Spleen (tissue), 11 donors: Measurements from ENCODE around the gene KLHDC8A. TPM values are rescaled to one million over a fixed set of nuclear protein-coding genes. Genes with fewer than 3 reads are reported as not detected.
"Not testable (repeated sequence)": the region's sequence is repeated elsewhere in the genome, so short reads cannot be mapped to it uniquely, and the experiment has no call there.

Source experiments
- DNase-seq: peaks from one replicate; pipeline ENCODE4 v3.0.0-alpha.2; 2020
- H3K27ac ChIP-seq, 8 donors: fragments of 200-600 bp; sonication (generic) in 7 of 8; 1 replicate in 4 of 8; 2 replicates in 4 of 8; pipeline versions ENCODE4 v1.5.0 to v1.8.0; 2016 to 2021; ENCODE audit warnings: inconsistent platforms in 4 of 8, mild to moderate bottlenecking in 4 of 8, moderate library complexity in 1 of 8
- H3K27me3 ChIP-seq, 7 donors: fragments of 200-600 bp; sonication (generic) in 6 of 7; replicated peaks in 1 of 7; 1 replicate in 4 of 7; 2 replicates in 3 of 7; pipeline versions ENCODE4 v1.5.0 to v1.8.0; 2016 to 2021; ENCODE audit warnings: inconsistent platforms in 3 of 7, mild to moderate bottlenecking in 1 of 7
- H3K36me3 ChIP-seq, 6 donors: fragments of 200-600 bp; sonication (generic) in 5 of 6; 1 replicate in 4 of 6; 2 replicates in 2 of 6; pipeline versions ENCODE4 v1.5.0 to v1.8.0; 2016 to 2021; ENCODE audit warnings: inconsistent platforms in 2 of 6
- H3K4me1 ChIP-seq, 6 donors: fragments of 200-600 bp; sonication (generic) in 5 of 6; 1 replicate in 3 of 6; 2 replicates in 3 of 6; pipeline versions ENCODE4 v1.5.0 to v1.8.0; 2016 to 2021; ENCODE audit warnings: inconsistent platforms in 3 of 6
- H3K4me3 ChIP-seq, 8 donors: fragments of 200-600 bp; sonication (generic) in 7 of 8; 1 replicate in 4 of 8; 2 replicates in 4 of 8; pipeline versions ENCODE4 v1.5.0 to v1.8.0; 2016 to 2021; ENCODE audit warnings: inconsistent platforms in 4 of 8, mild to moderate bottlenecking in 4 of 8, moderate library complexity in 2 of 8
- H3K9me3 ChIP-seq, 8 donors: fragments of 200-600 bp; sonication (generic) in 7 of 8; 1 replicate in 4 of 8; 2 replicates in 4 of 8; pipeline versions ENCODE4 v1.5.0 to v1.8.0; 2016 to 2021; ENCODE audit warnings: inconsistent platforms in 4 of 8
- POLR2A ChIP-seq, 3 donors: fragments of 450-650 bp; IDR thresholded peaks; one replicate each; pipeline ENCODE4 v1.5.1; 2017; ENCODE audit warnings: antibody characterized with exemption in 3 of 3, mild to moderate bottlenecking in 1 of 3
- POLR2AphosphoS5 ChIP-seq, 3 donors: sonication (generic); formaldehyde crosslinking; IDR thresholded peaks; one replicate each; pipeline ENCODE4 v1.5.1; 2017; ENCODE audit warnings: antibody characterized with exemption in 3 of 3
- WGBS, 5 donors: extraction: QIAGEN DNeasy Blood & Tissue Kit in 3 of 5; methylation state at CpG; one replicate each; pipeline versions ENCODE4 v1.1.5 to v1.1.7; 2013 to 2018; 5-methylcytosine and 5-hydroxymethylcytosine counted together
- intact Hi-C: fragments of 100-400 bp; cut with DNase I; formaldehyde crosslinking; loops from one replicate; pipeline ENCODE4 v1.15.0; 2023; ENCODE audit warnings: low total_unique reads
- polyA plus RNA-seq, 3 donors: library from polyadenylated mRNA; stranded (reverse); fragments of 200-250 nt; gene quantifications; one replicate each; pipeline ENCODE4 v1.2.1, GENCODE V29; 2013
- total RNA-seq, 7 donors: library from RNA; depleted of rRNA in 3 of 7; stranded (reverse); fragments of >200 nt in 3 of 7; fragmentation: NEBNext Ultra II Directional in 4 of 7; extraction: Animal tissue kit (Norgen Biotek cat#: 25700) in 4 of 7; gene quantifications; one replicate each; pipeline versions ENCODE4 v1.1.0 to v1.2.1, GENCODE V29; 2016 to 2021
- TF ChIP-seq, protein P1 (sequence below), 11 experiments: fragments of 200-600 bp in 7 of 11; fragments of 450-650 bp in 4 of 11; sonication (generic) in 4 of 11; IDR thresholded peaks in 8 of 11; conservative IDR thresholded peaks in 3 of 11; 1 replicate in 7 of 11; 2 replicates in 4 of 11; pipeline versions ENCODE4 v1.4.0 to v1.8.0; 2016 to 2021; ENCODE audit warnings: antibody characterized with exemption in 11 of 11, inconsistent platforms in 4 of 11, mild to moderate bottlenecking in 1 of 11
- donor health status: healthy with polysubstance abuse.
- donor health status: DM: no; HTN: no; CAD: no; lungs with moderate emphysema.
- donor health status: DM: no; HTN: no; CAD: no.
- donor health status: Bipolar disorder and iron deficiency.
- donor health status: healthy.
- donor health status: DM: no; HTN: no; CAD: no.
- donor health status: DM: yes; HTN: yes; CAD: no.

The KLHDC8A gene
- total and polyA plus RNA-seq, 10 donors: 0.17 to 2.8 (median 0.48) TPM; not detected in 3

DNA sequence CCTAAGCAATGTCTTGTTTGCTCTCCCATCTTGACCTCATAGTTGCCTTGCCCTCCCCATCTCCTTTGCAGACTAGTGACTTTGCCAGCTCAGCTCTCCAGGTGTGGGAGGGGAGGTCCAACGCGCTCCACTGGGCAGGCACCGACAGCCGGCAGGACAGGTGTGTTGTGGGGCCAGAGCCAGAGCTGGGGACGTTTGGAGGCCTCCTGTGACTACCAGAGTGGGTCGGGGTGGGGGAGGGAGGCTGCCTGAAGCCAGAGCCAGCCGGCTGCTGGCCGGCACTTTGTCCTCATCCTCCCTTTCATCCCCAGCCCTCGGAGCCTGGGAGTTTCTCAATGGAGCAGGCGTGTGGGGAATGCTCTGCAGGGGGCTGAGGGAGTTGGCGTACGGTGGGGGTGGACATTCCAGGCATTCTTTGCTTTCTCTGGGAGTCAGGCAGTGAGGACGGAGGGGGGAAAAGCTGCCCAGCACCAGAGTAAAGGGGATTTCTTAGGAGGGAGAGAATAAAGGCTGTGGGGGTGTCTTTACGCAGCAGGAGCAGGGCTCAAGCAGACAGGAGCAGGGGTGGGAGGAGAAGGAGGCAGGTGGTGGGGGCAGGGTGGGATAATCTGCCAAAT, 55.4 kb downstream of the KLHDC8A start:
- TF ChIP-seq POLR2A (IDR thresholded peaks at IDR 0.05): no peak
- peak; percentile 55 to 73 (median 64) for TF ChIP-seq POLR2AphosphoS5 (IDR thresholded peaks at IDR 0.05)
- WGBS, 5 donors: 65 to 79% (median 71%) methylated on average over 11 to 14 of the region's 14 CpGs
- Histone ChIP-seq H3K27ac (peak overlapping the region in 6 of 8 donors; percentile 53 to 67 (median 64)), H3K9me3 (no peaks in the 10 kb centered on the region), H3K36me3 (peaks cover 5 to 52% (median 47%) of the 10 kb centered on the region in 6 donors), H3K4me3 (no peak overlapping the region), H3K4me1 (peaks cover 4 to 76% (median 27%) of the 10 kb centered on the region in 6 donors), H3K27me3 (no peaks in the 10 kb centered on the region)
- intact Hi-C loops: no loop called here
- DNase-seq: no peak

DNA sequence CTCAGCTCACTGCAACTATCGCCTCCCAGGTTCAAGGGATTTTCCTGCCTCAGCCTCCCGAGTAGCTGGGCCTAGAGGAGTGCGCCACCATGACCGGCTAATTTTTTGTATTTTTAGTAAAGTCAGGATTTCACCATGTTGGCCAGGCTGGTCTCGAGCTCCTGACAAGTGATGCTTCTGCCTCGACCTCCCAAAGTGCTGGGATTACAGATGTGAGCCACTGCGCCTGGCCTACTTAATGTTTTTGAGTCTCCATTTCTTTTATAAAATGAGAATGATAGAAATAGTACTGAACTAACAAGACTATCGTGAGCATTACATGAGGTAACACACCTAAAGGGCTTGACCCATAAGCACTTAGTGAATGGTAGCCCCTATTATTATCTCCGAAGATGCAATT, 56.6 kb downstream of the KLHDC8A start:
- TF ChIP-seq, protein P1, sequence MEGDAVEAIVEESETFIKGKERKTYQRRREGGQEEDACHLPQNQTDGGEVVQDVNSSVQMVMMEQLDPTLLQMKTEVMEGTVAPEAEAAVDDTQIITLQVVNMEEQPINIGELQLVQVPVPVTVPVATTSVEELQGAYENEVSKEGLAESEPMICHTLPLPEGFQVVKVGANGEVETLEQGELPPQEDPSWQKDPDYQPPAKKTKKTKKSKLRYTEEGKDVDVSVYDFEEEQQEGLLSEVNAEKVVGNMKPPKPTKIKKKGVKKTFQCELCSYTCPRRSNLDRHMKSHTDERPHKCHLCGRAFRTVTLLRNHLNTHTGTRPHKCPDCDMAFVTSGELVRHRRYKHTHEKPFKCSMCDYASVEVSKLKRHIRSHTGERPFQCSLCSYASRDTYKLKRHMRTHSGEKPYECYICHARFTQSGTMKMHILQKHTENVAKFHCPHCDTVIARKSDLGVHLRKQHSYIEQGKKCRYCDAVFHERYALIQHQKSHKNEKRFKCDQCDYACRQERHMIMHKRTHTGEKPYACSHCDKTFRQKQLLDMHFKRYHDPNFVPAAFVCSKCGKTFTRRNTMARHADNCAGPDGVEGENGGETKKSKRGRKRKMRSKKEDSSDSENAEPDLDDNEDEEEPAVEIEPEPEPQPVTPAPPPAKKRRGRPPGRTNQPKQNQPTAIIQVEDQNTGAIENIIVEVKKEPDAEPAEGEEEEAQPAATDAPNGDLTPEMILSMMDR (IDR thresholded peaks at IDR 0.05 in 8 of 11, conservative IDR thresholded peaks at IDR 0.05 in 3 of 11): no peak
- TF ChIP-seq POLR2A (IDR thresholded peaks at IDR 0.05): no peak
- no peak for TF ChIP-seq POLR2AphosphoS5 (IDR thresholded peaks at IDR 0.05)
- H3K4me3 ChIP-seq: no peak overlapping the region
- no peaks in the 10 kb centered on the region for H3K27me3 ChIP-seq
- H3K4me1 ChIP-seq: peaks cover 10 to 82% (median 36%) of the 10 kb centered on the region in 6 donors
- H3K27ac ChIP-seq: peak overlapping the region in 5 of 8 donors; percentile 33 to 66 (median 63)
- 80 to 91% (median 83%) methylated on average over 9 of the region's 9 CpGs for WGBS, 5 donors
- H3K9me3 ChIP-seq: no peaks in the 10 kb centered on the region
- intact Hi-C loops: no loop called here
- no peak for DNase-seq
- peaks cover 5 to 40% (median 35%) of the 10 kb centered on the region in 6 donors for H3K36me3 ChIP-seq

DNA sequence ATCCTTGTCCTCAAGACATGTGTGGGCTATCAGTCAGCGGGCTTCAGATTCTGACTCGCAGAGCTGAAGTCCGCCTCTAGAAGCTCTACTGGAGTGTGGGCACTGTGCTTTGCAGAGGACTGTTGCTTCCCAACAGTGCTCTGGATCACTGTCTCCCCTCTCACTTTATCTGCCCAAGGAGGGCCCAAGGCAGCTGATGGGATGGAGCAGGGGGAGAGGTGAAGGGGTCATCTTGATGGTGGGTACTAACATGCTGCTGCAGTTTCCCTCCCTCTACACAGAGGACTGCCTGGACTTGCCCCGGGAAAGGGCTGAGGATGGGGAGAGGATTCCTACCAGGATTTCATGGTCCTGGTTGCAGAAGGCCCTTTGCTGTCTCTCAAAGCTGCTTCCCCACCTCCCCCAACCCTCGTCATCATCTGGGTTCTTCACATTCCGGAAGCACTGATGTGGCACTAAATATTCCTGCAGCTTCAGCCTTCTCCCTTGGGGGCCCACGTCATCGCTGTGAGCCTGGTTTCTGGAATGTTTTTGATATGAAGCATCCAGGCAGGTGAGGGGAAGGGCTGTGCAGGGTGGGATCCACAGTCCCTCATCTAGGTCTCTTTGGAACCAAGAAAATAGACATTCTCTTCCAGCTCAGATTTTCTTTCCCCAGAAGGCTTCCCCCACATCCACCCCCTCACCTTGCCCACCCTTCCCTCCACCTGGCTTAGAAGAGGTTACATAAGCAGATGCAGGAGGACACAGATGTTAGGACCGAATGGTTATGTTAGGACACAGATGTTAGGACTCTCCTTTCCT, 58.3 kb downstream of the KLHDC8A start:
- intact Hi-C loops: no loop called here
- Histone ChIP-seq H3K9me3 (no peaks in the 10 kb centered on the region), H3K27me3 (no peaks in the 10 kb centered on the region), H3K27ac (peak overlapping the region in 5 of 8 donors; percentile 16 to 65 (median 52)), H3K4me3 (no peak overlapping the region), H3K4me1 (peaks cover 18 to 98% (median 50%) of the 10 kb centered on the region in 6 donors), H3K36me3 (peaks cover 4 to 23% (median 17%) of the 10 kb centered on the region in 6 donors)
- WGBS, 5 donors: 78 to 85% (median 81%) methylated on average over 9 of the region's 9 CpGs
- DNase-seq: no peak
- TF ChIP-seq, protein P1 (IDR thresholded peaks at IDR 0.05 in 8 of 11, conservative IDR thresholded peaks at IDR 0.05 in 3 of 11): no peak
- TF ChIP-seq POLR2A (IDR thresholded peaks at IDR 0.05) (no peak), POLR2AphosphoS5 (IDR thresholded peaks at IDR 0.05) (no peak)

DNA sequence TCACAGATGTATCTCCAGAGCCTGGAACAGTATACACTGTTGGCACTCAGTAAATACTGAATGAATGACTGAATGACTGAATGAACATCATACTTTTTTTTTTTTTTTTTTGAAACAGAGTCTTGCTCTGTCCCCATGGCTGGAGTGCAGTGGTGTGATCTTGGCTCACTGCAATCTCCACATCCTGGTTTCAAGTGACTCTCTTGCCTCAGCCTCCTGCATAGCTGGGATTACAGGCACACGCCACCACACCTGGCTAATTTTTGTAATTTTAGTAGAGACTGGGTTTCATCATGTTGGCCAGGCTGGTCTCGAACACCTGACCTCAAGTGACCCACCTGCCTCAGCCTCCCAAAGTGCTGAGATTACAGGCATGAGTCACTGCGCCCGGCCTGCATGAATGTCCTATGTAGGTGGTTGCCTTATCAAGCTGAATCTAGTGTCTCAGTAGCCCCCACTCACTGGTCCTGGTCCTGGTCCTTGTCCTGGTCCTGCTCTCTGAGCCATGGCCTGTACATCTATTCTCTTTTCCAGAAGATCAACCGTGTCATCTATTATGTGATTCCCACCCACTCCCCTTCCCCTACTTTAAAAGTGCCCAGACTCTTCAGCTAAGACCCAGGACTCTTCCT, 59.1 kb downstream of the KLHDC8A start:
- H3K4me3 ChIP-seq, DNase-seq, H3K9me3 ChIP-seq, intact Hi-C loops, H3K27me3 ChIP-seq: not testable (repeated sequence)
- WGBS, 5 donors: 88 to 97% (median 92%) methylated on average over 5 of the region's 5 CpGs
- H3K36me3 ChIP-seq: peaks cover 0 to 15% (median 10%) of the 10 kb centered on the region in 6 donors
- H3K4me1 ChIP-seq: peaks cover 18 to 99% (median 46%) of the 10 kb centered on the region in 6 donors
- peak overlapping the region in 6 of 8 donors; percentile 9 to 65 (median 47) for H3K27ac ChIP-seq
